MM.1S (cell line): ENCODE data around the gene APOC1.

Experiments used
- CTCF ChIP-seq: fragments of 300-600 bp; sonication (generic); IDR thresholded peaks from 2 replicates; pipeline ENCODE4 v1.5.1; 2016; ENCODE audit warnings: antibody characterized with exemption, low read length, mixed read lengths
- EZH2 ChIP-seq: fragments of 300-600 bp; sonication (generic); optimal IDR thresholded peaks from 2 replicates; pipeline ENCODE3; 2017; ENCODE audit warnings: low read depth, mild to moderate bottlenecking, antibody characterized with exemption, low read length, mixed read lengths
- EZH2phosphoT487 ChIP-seq: fragments of 300-600 bp; sonication (generic); IDR thresholded peaks from 2 replicates; pipeline ENCODE4 v1.6.1; 2018; ENCODE audit warnings: antibody characterized with exemption, low read length

DNA sequence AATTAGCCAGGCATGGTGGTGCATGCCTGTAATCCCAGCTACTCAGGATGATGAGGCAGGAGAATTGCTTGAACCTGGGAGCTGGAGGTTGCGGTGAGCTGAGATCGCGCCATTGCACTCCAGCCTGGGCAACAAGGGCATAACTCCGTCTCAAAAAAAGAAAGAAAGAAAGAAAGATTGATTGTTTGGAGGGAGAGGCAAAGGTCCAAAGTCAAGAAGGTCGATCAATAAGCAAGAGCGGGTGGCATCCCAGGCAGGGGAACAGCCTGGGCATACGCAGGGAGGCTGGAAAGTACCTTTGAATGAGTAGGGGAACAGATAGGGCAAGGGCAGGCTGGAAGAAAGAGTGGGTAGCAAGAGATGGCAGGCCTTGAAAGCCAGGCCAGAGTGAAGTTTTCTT is 15.7 kb downstream of the APOC1 start:
- TF ChIP-seq CTCF = no peak
- TF ChIP-seq EZH2 = no peak
- no peak for TF ChIP-seq EZH2phosphoT487
